Measurements from ENCODE around the gene DCPS.
"Not testable (repeated sequence)": the region's sequence is repeated elsewhere in the genome, so short reads cannot be mapped to it uniquely, and the experiment has no call there.

DCPS gene

GRCh38 chr11:126383339-126384335 is 79.8 kb downstream of the DCPS start:
- DNase-seq, result no peak

DNA sequence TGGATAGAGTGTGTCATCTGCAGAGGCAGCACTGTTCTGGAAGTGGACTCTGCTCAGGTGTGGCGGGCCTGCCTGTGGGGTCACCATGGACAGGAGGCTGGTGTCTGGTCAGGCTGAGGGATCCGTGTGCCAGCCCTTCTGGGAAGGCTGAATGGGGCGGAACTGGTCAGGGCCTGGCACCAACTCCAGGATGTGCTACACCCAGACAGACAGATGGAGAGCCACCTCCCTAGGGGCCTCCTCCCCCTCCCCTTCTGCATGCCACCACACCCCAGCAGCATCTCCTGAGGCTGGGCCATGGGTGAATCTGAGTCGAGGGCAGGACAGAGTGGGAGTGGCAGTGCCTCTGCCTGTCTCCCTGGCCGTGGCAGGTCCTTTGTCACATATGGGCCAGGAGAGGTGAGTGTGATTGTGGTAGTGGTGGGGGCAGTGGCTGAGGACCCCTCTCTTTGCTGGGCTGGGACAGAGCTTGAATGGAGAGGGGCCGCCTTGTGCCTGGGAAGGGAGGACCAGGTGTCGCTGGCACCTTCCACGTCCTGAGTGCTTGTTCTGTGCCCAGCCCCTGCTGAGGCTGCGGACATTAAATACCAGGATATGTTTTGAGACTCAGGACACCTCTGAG is 80.7 kb downstream of the DCPS start:
- no peak for DNase-seq

- no peak for DNase-seq
Measured at GRCh38 chr11:126385991-126386728, 82.3 kb downstream of the DCPS start.

- DNase-seq, result not testable (repeated sequence)
Measured at GRCh38 chr11:126386729-126387071, 82.8 kb downstream of the DCPS start.

GRCh38 chr11:126387857-126388256 is 84.0 kb downstream of the DCPS start:
- no peak for DNase-seq

- no peak for DNase-seq
Measured at GRCh38 chr11:126390272-126390867, 86.5 kb downstream of the DCPS start.

GRCh38 chr11:126391286-126391954 is 87.6 kb downstream of the DCPS start:
- DNase-seq, result no peak

- no peak for DNase-seq
Measured at GRCh38 chr11:126391970-126392632, 88.2 kb downstream of the DCPS start.

DNA sequence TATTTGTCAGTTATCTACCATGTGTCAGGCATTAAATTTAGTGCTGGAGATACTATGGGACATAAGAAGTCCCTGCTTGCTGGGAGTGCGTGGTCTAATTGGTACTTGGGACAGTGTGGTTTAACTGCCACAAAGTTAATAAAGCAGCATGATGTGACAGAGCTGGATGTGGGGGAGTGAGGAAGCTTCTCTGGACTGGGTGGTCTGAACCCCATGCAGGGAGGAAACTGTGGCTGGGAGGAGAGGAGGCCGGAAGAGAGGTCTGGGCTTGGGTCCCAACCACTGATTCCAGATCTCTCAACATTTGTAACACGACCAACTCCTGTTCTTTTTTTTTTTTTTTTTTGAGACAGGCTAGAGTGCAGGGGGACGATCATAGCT is 88.8 kb downstream of the DCPS start:
- no peak for DNase-seq

GRCh38 chr11:126393143-126393542 is 89.3 kb downstream of the DCPS start:
- no peak for DNase-seq

DNA sequence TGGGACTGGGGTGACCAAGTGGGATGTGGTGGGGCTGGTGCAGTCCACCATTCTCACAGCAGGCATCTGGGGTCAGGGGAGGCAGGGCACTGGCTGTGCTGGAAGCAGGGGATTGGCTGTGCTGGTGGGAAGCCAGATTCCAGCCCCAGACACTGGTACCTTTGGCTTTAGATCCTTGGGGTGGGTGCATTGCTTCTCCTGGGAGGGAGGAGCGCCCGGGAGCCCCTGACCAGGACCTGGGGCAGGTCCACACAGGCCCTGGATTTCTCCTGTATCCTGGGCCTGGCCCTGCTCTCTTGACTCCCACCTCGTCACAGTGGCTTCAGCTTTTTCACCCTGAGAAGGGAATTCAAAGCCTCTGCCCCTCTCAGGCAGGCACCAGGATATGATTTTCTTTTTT is 90.2 kb downstream of the DCPS start:
- no peak for DNase-seq

DNA sequence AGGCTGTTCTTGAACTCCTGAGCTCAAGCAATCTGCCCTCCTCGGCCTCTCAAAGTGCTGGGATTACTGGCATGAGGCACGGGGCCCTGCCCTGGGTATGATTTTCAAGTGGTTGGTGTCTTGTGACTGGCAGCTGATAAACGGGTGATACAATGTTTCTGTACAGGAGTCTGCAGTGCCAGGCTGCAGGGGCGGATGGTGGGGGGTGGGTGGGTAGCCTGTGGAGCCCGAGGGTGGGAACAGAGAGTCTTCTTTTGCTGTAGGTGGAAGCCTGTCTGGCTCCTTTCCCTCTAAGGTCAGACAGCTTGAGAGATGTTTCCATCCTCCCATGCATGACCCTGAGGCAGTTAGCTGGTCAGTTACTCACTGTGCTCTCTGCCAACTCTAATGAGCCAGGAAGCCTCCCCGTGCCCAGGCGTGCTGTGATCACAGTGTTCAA is 90.8 kb downstream of the DCPS start:
- not testable (repeated sequence) for DNase-seq

Measured in right kidney (tissue), 1 donor.